ENCODE results near the gene RALGDS.
"Not testable (repeated sequence)": the region's sequence is repeated elsewhere in the genome, so short reads cannot be mapped to it uniquely, and the experiment has no call there.

RALGDS gene

GRCh38 chr9:133121198-133121914 is at the start of gene RALGDS:
Gene RALGDS, minus strand, starts transcription at chr9:133121240. Its CDS starts 86 bp downstream, at chr9:133121154.
- H3K9me3 Mint-ChIP-seq (ENCODE audit: low read depth), result no peaks in the 10 kb centered on the region
- no peaks in the 10 kb centered on the region for H3K36me3 Mint-ChIP-seq
- H3K27me3 Mint-ChIP-seq, result no peaks in the 10 kb centered on the region
- peak within 1 kb of the TSS; percentile 93 for H3K27ac Mint-ChIP-seq
- H3K4me3 Mint-ChIP-seq, result peak within 1 kb of the TSS; percentile 82
- H3K4me1 Mint-ChIP-seq (ENCODE audit: low read depth), result peaks cover 55% of the 10 kb centered on the region

- H3K27ac Mint-ChIP-seq, result no peak overlapping the region
- H3K36me3 Mint-ChIP-seq, result no peaks in the 10 kb centered on the region
- H3K4me1 Mint-ChIP-seq (ENCODE audit: low read depth), result no peaks in the 10 kb centered on the region
- no peaks in the 10 kb centered on the region for H3K9me3 Mint-ChIP-seq (ENCODE audit: low read depth)
- H3K27me3 Mint-ChIP-seq, result peaks cover 4% of the 10 kb centered on the region
- H3K4me3 Mint-ChIP-seq, result no peak overlapping the region
Measured at GRCh38 chr9:133170716-133171115, 49.7 kb upstream of the RALGDS start.

GRCh38 chr9:133169687-133170086 is 48.6 kb upstream of the RALGDS start:
- not testable (repeated sequence) for H3K27ac Mint-ChIP-seq; H3K27me3 Mint-ChIP-seq; H3K4me3 Mint-ChIP-seq; H3K9me3 Mint-ChIP-seq (ENCODE audit: low read depth); H3K36me3 Mint-ChIP-seq; H3K4me1 Mint-ChIP-seq (ENCODE audit: low read depth)

- no peak overlapping the region for H3K4me3 Mint-ChIP-seq
- H3K27me3 Mint-ChIP-seq, result peaks cover 1% of the 10 kb centered on the region
- no peaks in the 10 kb centered on the region for H3K36me3 Mint-ChIP-seq
- H3K4me1 Mint-ChIP-seq (ENCODE audit: low read depth), result no peaks in the 10 kb centered on the region
- no peaks in the 10 kb centered on the region for H3K9me3 Mint-ChIP-seq (ENCODE audit: low read depth)
- no peak overlapping the region for H3K27ac Mint-ChIP-seq
Measured at GRCh38 chr9:133169102-133169501, 48.1 kb upstream of the RALGDS start.

- Mint-ChIP-seq H3K27ac (no peak overlapping the region), H3K36me3 (no peaks in the 10 kb centered on the region), H3K27me3 (peaks cover 1% of the 10 kb centered on the region), H3K4me1 (ENCODE audit: low read depth) (peaks cover 2% of the 10 kb centered on the region), H3K9me3 (ENCODE audit: low read depth) (no peaks in the 10 kb centered on the region), H3K4me3 (no peak overlapping the region)
Measured at GRCh38 chr9:133168432-133168831, 47.4 kb upstream of the RALGDS start.

- Mint-ChIP-seq H3K36me3 (no peaks in the 10 kb centered on the region), H3K4me3 (no peak overlapping the region), H3K27me3 (peaks cover 1% of the 10 kb centered on the region), H3K4me1 (ENCODE audit: low read depth) (peaks cover 2% of the 10 kb centered on the region), H3K9me3 (ENCODE audit: low read depth) (no peaks in the 10 kb centered on the region), H3K27ac (no peak overlapping the region)
Measured at GRCh38 chr9:133167769-133168168, 46.7 kb upstream of the RALGDS start.

GRCh38 chr9:133167096-133167730 is 46.2 kb upstream of the RALGDS start:
- H3K27ac Mint-ChIP-seq, result no peak overlapping the region
- H3K4me3 Mint-ChIP-seq, result no peak overlapping the region

GRCh38 chr9:133166392-133166791 is 45.4 kb upstream of the RALGDS start:
- no peak overlapping the region for H3K4me3 Mint-ChIP-seq
- H3K27ac Mint-ChIP-seq, result no peak overlapping the region
- H3K27me3 Mint-ChIP-seq, result peaks cover 1% of the 10 kb centered on the region
- no peaks in the 10 kb centered on the region for H3K36me3 Mint-ChIP-seq
- peaks cover 5% of the 10 kb centered on the region for H3K4me1 Mint-ChIP-seq (ENCODE audit: low read depth)
- no peaks in the 10 kb centered on the region for H3K9me3 Mint-ChIP-seq (ENCODE audit: low read depth)

More at GRCh38 chr9:133167096-133167730, 46.2 kb upstream of the RALGDS start:
- Mint-ChIP-seq H3K36me3 (no peaks in the 10 kb centered on the region), H3K9me3 (ENCODE audit: low read depth) (no peaks in the 10 kb centered on the region), H3K4me1 (ENCODE audit: low read depth) (peaks cover 2% of the 10 kb centered on the region), H3K27me3 (peaks cover 1% of the 10 kb centered on the region)

- peaks cover 4% of the 10 kb centered on the region for H3K27me3 Mint-ChIP-seq
- H3K4me3 Mint-ChIP-seq, result no peak overlapping the region
- no peaks in the 10 kb centered on the region for H3K9me3 Mint-ChIP-seq (ENCODE audit: low read depth)
- no peak overlapping the region for H3K27ac Mint-ChIP-seq
- H3K4me1 Mint-ChIP-seq (ENCODE audit: low read depth), result peaks cover 5% of the 10 kb centered on the region
- no peaks in the 10 kb centered on the region for H3K36me3 Mint-ChIP-seq
Measured at GRCh38 chr9:133165452-133165730, 44.4 kb upstream of the RALGDS start.

- Mint-ChIP-seq H3K27ac (no peak overlapping the region), H3K4me3 (peak overlapping the region; percentile 67), H3K36me3 (no peaks in the 10 kb centered on the region), H3K4me1 (ENCODE audit: low read depth) (peaks cover 5% of the 10 kb centered on the region), H3K27me3 (peaks cover 3% of the 10 kb centered on the region), H3K9me3 (ENCODE audit: low read depth) (no peaks in the 10 kb centered on the region)
Measured at GRCh38 chr9:133164191-133164590, 43.2 kb upstream of the RALGDS start.

- Mint-ChIP-seq H3K27ac (no peak within 1 kb of the TSS), H3K4me1 (ENCODE audit: low read depth) (peaks cover 5% of the 10 kb centered on the region), H3K4me3 (peak within 1 kb of the TSS; percentile 80), H3K9me3 (ENCODE audit: low read depth) (no peaks in the 10 kb centered on the region), H3K36me3 (no peaks in the 10 kb centered on the region), H3K27me3 (peaks cover 3% of the 10 kb centered on the region)
Measured at GRCh38 chr9:133163504-133164172, 42.6 kb upstream of the RALGDS start, which contains the start of gene GBGT1. Gene GBGT1, minus strand, starts transcription at chr9:133163914. Its CDS starts 1,502 bp downstream, at chr9:133162412.

- Mint-ChIP-seq H3K36me3 (no peaks in the 10 kb centered on the region), H3K4me1 (ENCODE audit: low read depth) (peaks cover 5% of the 10 kb centered on the region), H3K27ac (no peak overlapping the region), H3K27me3 (peaks cover 3% of the 10 kb centered on the region), H3K9me3 (ENCODE audit: low read depth) (no peaks in the 10 kb centered on the region), H3K4me3 (peak overlapping the region; percentile 61)
Measured at GRCh38 chr9:133162861-133163503, 41.9 kb upstream of the RALGDS start.

GRCh38 chr9:133161547-133161950 is 40.5 kb upstream of the RALGDS start:
- no peak overlapping the region for H3K27ac Mint-ChIP-seq
- no peaks in the 10 kb centered on the region for H3K36me3 Mint-ChIP-seq
- H3K9me3 Mint-ChIP-seq (ENCODE audit: low read depth), result no peaks in the 10 kb centered on the region
- H3K4me3 Mint-ChIP-seq, result peak overlapping the region; percentile 47
- H3K4me1 Mint-ChIP-seq (ENCODE audit: low read depth), result peaks cover 5% of the 10 kb centered on the region
- H3K27me3 Mint-ChIP-seq, result peaks cover 3% of the 10 kb centered on the region

GRCh38 chr9:133160742-133161546 is 39.9 kb upstream of the RALGDS start:
- Mint-ChIP-seq H3K4me1 (ENCODE audit: low read depth) (peaks cover 5% of the 10 kb centered on the region), H3K4me3 (peak overlapping the region; percentile 60), H3K9me3 (ENCODE audit: low read depth) (no peaks in the 10 kb centered on the region), H3K27ac (no peak overlapping the region), H3K27me3 (peaks cover 3% of the 10 kb centered on the region), H3K36me3 (no peaks in the 10 kb centered on the region)
